Renal cortical epithelial cell (primary cell): ENCODE measurements around the gene PIGO. TPM values are rescaled to one million over a fixed set of nuclear protein-coding genes. Genes with fewer than 3 reads are reported as not detected.
A peak's percentile ranks its signal among the peaks of the same experiment; 100 is the strongest.

Experiments used
- DNase-seq: peaks from one replicate; pipeline ENCODE4 v3.0.0-alpha.2; 2011; ENCODE audit warnings: low read depth
- total RNA-seq: library from RNA; depleted of rRNA; stranded (reverse); fragments of >200 nt; gene quantifications from 2 replicates; pipeline ENCODE4 v1.2.3, GENCODE V29; 2014

The PIGO gene
- total RNA-seq, 1 donor from 2014 or later = 30.6 TPM

GRCh38 chr9:35106343-35106730, 9.9 kb upstream of the PIGO start:
- no peak for DNase-seq

- DNase-seq = no peak
Observed at GRCh38 chr9:35105571-35106342, 9.4 kb upstream of the PIGO start.

GRCh38 chr9:35105126-35105525, 8.7 kb upstream of the PIGO start:
- DNase-seq = no peak

- no peak for DNase-seq
Observed at GRCh38 chr9:35104586-35104985, 8.2 kb upstream of the PIGO start.

GRCh38 chr9:35103660-35104191, 7.3 kb upstream of the PIGO start:
- DNase-seq = no peak

- peak; percentile 94 for DNase-seq
Observed at GRCh38 chr9:35102769-35103659, 6.6 kb upstream of the PIGO start, which contains the start of gene STOML2. Gene STOML2, minus strand, starts transcription at chr9:35103131. Its CDS starts 37 bp downstream, at chr9:35103094.

GRCh38 chr9:35102465-35102768, 6.0 kb upstream of the PIGO start:
- DNase-seq = no peak

- no peak for DNase-seq
Observed at GRCh38 chr9:35097573-35097972, 1.2 kb upstream of the PIGO start.

- DNase-seq = no peak
Observed at GRCh38 chr9:35091536-35091935, 4.9 kb downstream of the PIGO start.

GRCh38 chr9:35089434-35089833, 7.0 kb downstream of the PIGO start:
- DNase-seq = no peak

- DNase-seq = no peak
Observed at GRCh38 chr9:35085078-35085477, 11.3 kb downstream of the PIGO start.

GRCh38 chr9:35079426-35080341, 16.7 kb downstream of the PIGO start, which contains the start of gene FANCG:
Gene FANCG, minus strand, starts transcription at chr9:35079942. Its CDS starts 418 bp downstream, at chr9:35079524.
- DNase-seq = peak; percentile 85

GRCh38 chr9:35079041-35079425, 17.4 kb downstream of the PIGO start:
- DNase-seq = no peak

- DNase-seq = no peak
Observed at GRCh38 chr9:35078066-35078465, 18.3 kb downstream of the PIGO start.

GRCh38 chr9:35076848-35077247, 19.5 kb downstream of the PIGO start:
- DNase-seq = no peak

- no peak for DNase-seq
Observed at GRCh38 chr9:35075358-35075757, 21.0 kb downstream of the PIGO start.

- no peak for DNase-seq
Observed at GRCh38 chr9:35074791-35075190, 21.6 kb downstream of the PIGO start.

- no peak for DNase-seq
Observed at GRCh38 chr9:35074141-35074540, 22.2 kb downstream of the PIGO start.

- DNase-seq = no peak
Observed at GRCh38 chr9:35073279-35073612, 23.1 kb downstream of the PIGO start.

- peak; percentile 97 for DNase-seq
Observed at GRCh38 chr9:35072461-35073278, 23.7 kb downstream of the PIGO start, which contains the start of gene VCP. Gene VCP, minus strand, starts transcription at chr9:35072625. Its CDS starts 272 bp downstream, at chr9:35072353.
